Measurements from ENCODE around the gene PLEKHA8. TPM values are rescaled to one million over a fixed set of nuclear protein-coding genes. Genes with fewer than 3 reads are reported as not detected.

PLEKHA8 gene
- total and polyA plus RNA-seq, 2 of the 8 experiments (the other 6 are each of a cell fraction or from before 2014, with no cell fraction given), result 10.7 to 44.0 TPM

DNA sequence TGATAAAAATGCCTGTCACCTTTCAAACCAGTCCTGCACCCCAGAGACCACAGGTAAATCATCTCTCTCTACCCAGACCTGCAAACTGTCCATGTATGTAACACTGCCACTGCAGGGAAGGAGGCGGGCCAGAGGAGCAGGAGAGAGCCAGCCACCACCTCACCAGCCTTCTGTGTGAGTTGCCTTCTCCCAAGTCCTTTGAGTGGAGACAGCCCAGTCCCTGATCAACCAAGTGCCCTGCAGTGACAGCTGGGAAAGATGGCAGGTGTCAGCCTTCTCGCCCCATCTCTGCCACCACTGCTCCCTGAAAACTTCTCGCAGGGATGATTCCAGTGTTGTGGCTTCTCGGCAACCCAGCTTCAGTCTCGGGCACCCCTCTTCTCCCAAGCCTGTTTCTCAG is 149.0 kb downstream of the PLEKHA8 start (continued):
- TF ChIP-seq, protein P1, sequence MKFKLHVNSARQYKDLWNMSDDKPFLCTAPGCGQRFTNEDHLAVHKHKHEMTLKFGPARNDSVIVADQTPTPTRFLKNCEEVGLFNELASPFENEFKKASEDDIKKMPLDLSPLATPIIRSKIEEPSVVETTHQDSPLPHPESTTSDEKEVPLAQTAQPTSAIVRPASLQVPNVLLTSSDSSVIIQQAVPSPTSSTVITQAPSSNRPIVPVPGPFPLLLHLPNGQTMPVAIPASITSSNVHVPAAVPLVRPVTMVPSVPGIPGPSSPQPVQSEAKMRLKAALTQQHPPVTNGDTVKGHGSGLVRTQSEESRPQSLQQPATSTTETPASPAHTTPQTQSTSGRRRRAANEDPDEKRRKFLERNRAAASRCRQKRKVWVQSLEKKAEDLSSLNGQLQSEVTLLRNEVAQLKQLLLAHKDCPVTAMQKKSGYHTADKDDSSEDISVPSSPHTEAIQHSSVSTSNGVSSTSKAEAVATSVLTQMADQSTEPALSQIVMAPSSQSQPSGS (IDR thresholded peaks at IDR 0.05; ENCODE audit: low read length), result no peak
- no peak for TF ChIP-seq MAFK (IDR thresholded peaks at IDR 0.05; ENCODE audit: low read depth, low read length)
- no peak for TF ChIP-seq SIX5 (IDR thresholded peaks at IDR 0.05; ENCODE audit: low read depth, low read length)
- TF ChIP-seq HDAC6 (IDR thresholded peaks at IDR 0.05; ENCODE audit: low read depth, low read length), result no peak
